Liver (tissue), 3 donors: ENCODE results near the gene MRPS14.

Experiments
- CTCF ChIP-seq: fragments of 150-350 bp; IDR thresholded peaks from 2 replicates; pipeline ENCODE4 v1.5.1; 2017; ENCODE audit warnings: improper control_type of control experiment, low read depth, low read length; ENCODE audit not compliant: missing input control
- TAF1 ChIP-seq: conservative IDR thresholded peaks from 2 replicates; pipeline ENCODE4 v1.6.1; 2016; ENCODE audit warnings: antibody characterized with exemption, mild to moderate bottlenecking
- ZBTB33 ChIP-seq: IDR thresholded peaks from 2 replicates; pipeline ENCODE4 v1.6.1; 2016; ENCODE audit warnings: antibody characterized with exemption
- donor health status: healthy.
- donor health status: healthy.

GRCh38 chr1:174967845-174968705 lies 55.1 kb downstream of the MRPS14 start:
- TF ChIP-seq TAF1 (no peak), CTCF (no peak), ZBTB33 (no peak)
